HUES6 (cell line): ENCODE results near the gene EEFSEC.

Source experiments
- H3K27ac ChIP-seq: 2 replicates; pipeline ENCODE4 v1.7.0; 2013; ENCODE audit warnings: low read depth, mild to moderate bottlenecking, low read length, inconsistent platforms
- H3K27me3 ChIP-seq: 2 replicates; pipeline ENCODE4 v1.6.1; 2013; ENCODE audit warnings: low read length; ENCODE audit not compliant: control insufficient read depth, insufficient read depth
- H3K36me3 ChIP-seq: 2 replicates; pipeline ENCODE4 v1.6.1; 2013; ENCODE audit warnings: low read length; ENCODE audit not compliant: control insufficient read depth, insufficient read depth
- H3K4me1 ChIP-seq: 2 replicates; pipeline ENCODE4 v1.6.1; 2013; ENCODE audit warnings: low read length; ENCODE audit not compliant: control insufficient read depth, insufficient read depth
- H3K4me3 ChIP-seq: 2 replicates; pipeline ENCODE4 v1.5.1; 2013; ENCODE audit warnings: low read depth, low read length
- H3K9ac ChIP-seq: one replicate; pipeline ENCODE4 v1.6.1; 2013; ENCODE audit warnings: mild to moderate bottlenecking, low read length
- H3K9me3 ChIP-seq: 2 replicates; pipeline ENCODE4 v1.6.1; 2013; ENCODE audit warnings: low read depth, low read length; ENCODE audit not compliant: control insufficient read depth, insufficient read depth

EEFSEC gene

DNA sequence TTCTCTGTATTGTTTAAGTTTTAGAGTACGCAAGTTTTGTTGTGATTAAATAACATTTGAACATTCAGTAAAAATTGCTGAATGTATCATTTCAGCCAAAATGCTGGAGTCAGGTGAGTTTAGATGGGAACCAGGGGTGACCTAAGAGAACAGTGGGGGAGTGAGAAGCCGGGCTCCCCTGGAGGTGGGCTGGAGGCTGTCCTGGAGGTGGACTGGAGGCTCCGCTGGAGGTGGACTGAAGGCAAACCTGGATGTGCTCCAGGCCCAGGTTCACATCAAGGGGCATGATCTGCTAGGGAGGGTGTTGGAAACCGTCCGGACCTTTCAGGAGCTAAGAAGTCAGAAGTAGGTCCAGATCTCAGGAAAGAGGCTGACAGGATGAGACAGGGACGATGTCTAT, 289.7 kb downstream of the EEFSEC start:
- no peak overlapping the region for H3K27ac ChIP-seq
- no peaks in the 10 kb centered on the region; the same call in 1 of the 2 replicates for H3K9me3 ChIP-seq
- no peak overlapping the region for H3K4me3 ChIP-seq
- H3K27me3 ChIP-seq = peaks cover 64% of the 10 kb centered on the region; the same call in 1 of the 2 replicates
- no peaks in the 10 kb centered on the region for H3K36me3 ChIP-seq
- peaks cover 4% of the 10 kb centered on the region; the same call in 1 of the 2 replicates for H3K4me1 ChIP-seq
- no peak overlapping the region for H3K9ac ChIP-seq

DNA sequence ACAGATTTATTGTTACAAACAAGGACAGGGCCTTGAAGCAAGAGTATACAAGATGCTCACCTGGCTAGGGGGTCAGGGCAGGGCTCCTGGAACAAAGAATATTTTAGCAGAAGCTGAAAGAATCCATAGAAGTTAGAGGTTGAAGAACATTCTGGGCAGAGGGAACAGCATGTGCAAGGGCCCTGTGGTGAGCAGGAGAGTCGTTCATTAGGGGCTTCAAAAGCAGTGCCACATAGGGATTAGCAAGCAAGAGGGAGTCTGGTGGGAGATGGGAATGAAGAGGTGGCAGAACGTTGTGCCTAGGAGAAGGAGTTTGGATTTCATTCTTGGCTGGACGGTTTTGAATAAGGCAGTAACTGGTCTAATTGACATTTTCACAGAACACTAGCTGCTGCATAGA, 290.5 kb downstream of the EEFSEC start:
- Histone ChIP-seq H3K9me3 (no peaks in the 10 kb centered on the region; the same call in 1 of the 2 replicates), H3K4me3 (no peak overlapping the region), H3K27me3 (peaks cover 63% of the 10 kb centered on the region; the same call in 1 of the 2 replicates), H3K36me3 (no peaks in the 10 kb centered on the region), H3K27ac (no peak overlapping the region), H3K9ac (no peak overlapping the region), H3K4me1 (peaks cover 4% of the 10 kb centered on the region; the same call in 1 of the 2 replicates)

DNA sequence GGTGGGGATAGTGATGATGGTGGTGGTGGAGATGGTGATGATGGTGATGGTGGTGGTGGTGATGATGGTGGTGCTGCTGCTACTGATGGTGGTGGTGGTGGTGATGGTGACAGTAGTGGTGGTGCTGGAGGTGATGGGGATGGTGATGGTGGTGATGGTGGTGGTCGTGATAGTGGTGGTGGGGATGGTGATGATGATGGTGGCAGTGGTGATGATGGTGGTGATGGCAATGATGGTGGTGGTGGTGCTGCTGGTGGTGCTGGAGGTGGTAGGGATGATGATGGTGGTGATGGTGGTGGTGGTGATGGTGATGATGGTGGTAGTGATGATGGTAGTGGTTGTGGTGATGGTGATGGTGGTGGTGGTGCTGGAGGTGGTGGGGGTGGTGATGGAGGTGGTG, 292.1 kb downstream of the EEFSEC start:
- Histone ChIP-seq H3K9me3 (no peaks in the 10 kb centered on the region; the same call in 1 of the 2 replicates), H3K27me3 (peaks cover 62% of the 10 kb centered on the region; the same call in 1 of the 2 replicates), H3K4me3 (no peak overlapping the region), H3K4me1 (no peaks in the 10 kb centered on the region), H3K36me3 (no peaks in the 10 kb centered on the region), H3K9ac (no peak overlapping the region), H3K27ac (no peak overlapping the region)

DNA sequence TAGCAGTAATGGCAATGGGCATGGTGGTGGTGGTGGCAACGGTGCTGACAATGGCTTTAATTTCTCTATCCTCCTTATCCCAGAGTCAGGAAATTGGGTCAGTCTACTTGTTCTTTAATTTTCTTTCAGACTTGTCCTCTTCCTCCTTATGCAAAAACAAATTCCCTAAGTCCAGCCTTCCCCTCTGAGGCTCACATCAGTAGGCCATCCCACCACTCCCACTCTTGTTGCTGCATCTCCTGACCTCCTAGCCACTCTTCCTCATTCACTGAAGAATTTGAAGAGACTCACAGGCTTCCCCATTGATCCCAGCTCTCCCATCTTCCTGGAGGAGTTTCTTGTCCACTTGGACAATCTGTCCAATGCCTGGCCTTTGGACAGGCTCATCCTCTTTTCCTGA, 293.5 kb downstream of the EEFSEC start:
- no peak overlapping the region for H3K9ac ChIP-seq
- H3K4me1 ChIP-seq = no peaks in the 10 kb centered on the region
- H3K36me3 ChIP-seq = no peaks in the 10 kb centered on the region
- H3K27me3 ChIP-seq = peaks cover 62% of the 10 kb centered on the region
- no peaks in the 10 kb centered on the region; the same call in 1 of the 2 replicates for H3K9me3 ChIP-seq
- no peak overlapping the region for H3K27ac ChIP-seq
- no peak overlapping the region for H3K4me3 ChIP-seq

DNA sequence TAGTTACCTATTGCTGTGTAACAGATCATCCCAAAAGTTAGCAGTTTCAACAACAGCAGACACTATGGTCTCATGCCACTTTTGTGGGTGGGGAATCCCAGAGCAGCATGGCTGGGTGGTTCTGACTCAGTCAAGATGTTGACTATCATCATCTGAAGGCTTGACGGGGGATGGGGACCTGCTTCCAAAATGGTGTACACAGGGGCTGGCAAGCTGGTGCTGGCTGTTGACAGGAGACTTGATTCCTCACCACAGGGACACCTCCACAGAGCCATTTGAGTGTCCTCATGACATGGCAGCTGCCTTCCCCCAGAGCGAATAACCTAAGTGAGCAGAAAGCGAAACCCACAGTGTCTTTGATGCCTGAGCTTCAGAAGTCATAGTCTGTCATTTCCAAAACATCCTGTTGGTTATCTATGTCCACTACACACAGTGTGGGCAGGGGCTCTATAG, 294.3 kb downstream of the EEFSEC start:
- Histone ChIP-seq H3K27me3 (peaks cover 66% of the 10 kb centered on the region), H3K36me3 (no peaks in the 10 kb centered on the region), H3K4me1 (no peaks in the 10 kb centered on the region), H3K27ac (no peak overlapping the region), H3K9me3 (no peaks in the 10 kb centered on the region; the same call in 1 of the 2 replicates), H3K4me3 (no peak overlapping the region), H3K9ac (no peak overlapping the region)

DNA sequence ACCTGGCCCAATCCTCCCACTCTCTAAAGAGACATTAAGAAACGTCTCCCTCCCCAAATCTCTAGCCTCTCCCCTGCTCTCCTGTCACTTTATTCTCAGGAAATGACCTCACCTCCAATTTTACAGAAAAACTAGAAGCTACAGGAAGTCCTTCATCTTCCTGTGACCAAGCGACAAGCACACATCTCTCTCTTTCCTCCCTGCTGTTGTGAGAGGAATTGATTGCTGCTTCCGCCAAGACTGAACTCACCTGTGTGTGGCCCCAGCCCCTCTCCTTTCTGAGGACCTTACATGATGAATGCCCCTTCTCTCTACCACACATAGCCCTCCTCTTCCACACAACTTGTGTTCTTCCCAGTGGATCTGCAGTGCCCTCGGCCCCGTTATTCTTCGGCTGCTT, 295.2 kb downstream of the EEFSEC start:
- Histone ChIP-seq H3K9ac (no peak overlapping the region), H3K27me3 (peaks cover 63% of the 10 kb centered on the region), H3K4me3 (no peak overlapping the region), H3K27ac (no peak overlapping the region), H3K4me1 (no peaks in the 10 kb centered on the region), H3K36me3 (no peaks in the 10 kb centered on the region), H3K9me3 (no peaks in the 10 kb centered on the region; the same call in 1 of the 2 replicates)

DNA sequence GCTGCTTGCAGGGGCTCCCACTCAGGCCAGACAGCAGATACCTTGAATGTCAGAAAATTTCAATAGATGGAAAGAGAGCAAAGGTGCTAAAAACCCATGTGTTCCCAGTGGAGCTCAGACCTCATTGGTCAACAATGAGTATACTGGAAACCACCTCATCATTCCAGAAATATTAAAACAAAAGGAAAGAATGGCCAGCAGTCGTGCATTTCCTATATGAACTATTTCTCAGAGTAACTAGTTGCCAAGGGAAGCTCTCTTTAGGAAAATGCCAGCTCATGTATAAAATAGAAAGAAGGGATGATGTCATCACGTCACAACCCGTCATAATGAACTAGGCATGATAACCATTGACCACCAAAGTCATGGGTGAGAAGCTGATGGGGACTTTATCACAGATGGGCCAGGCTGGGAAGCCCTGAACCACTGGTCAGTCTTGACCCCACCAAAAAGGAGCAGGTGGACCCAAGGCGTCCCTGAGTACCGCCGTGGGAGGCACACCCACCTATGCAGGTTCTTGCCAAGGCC, 295.9 kb downstream of the EEFSEC start:
- no peak overlapping the region for H3K27ac ChIP-seq
- H3K9me3 ChIP-seq = no peaks in the 10 kb centered on the region; the same call in 1 of the 2 replicates
- H3K9ac ChIP-seq = no peak overlapping the region
- peaks cover 57% of the 10 kb centered on the region for H3K27me3 ChIP-seq
- H3K4me3 ChIP-seq = no peak overlapping the region
- H3K4me1 ChIP-seq = no peaks in the 10 kb centered on the region
- H3K36me3 ChIP-seq = no peaks in the 10 kb centered on the region

DNA sequence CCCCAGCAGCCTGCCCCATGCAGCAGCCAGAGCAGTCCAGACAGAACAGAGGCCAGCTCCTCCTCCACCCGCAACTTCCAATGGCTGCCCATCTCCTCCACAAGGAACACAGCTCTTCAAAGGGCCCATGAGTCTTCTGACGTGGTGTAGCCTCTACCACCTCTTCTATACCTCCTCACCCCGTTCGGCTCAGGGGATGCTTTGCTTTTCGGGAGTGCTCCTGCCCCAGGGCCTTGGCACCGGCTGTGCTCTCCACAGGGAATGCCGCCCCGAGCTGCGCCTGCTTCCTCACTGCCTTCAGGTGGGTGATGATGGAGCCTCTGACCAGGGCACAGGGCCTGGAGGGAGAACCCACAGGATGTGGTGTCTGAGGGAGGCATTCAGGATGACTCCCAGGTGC, 298.8 kb downstream of the EEFSEC start:
- Histone ChIP-seq H3K27me3 (peaks cover 69% of the 10 kb centered on the region), H3K4me1 (no peaks in the 10 kb centered on the region), H3K27ac (no peak overlapping the region), H3K4me3 (no peak overlapping the region), H3K9me3 (no peaks in the 10 kb centered on the region), H3K9ac (no peak overlapping the region), H3K36me3 (no peaks in the 10 kb centered on the region)

DNA sequence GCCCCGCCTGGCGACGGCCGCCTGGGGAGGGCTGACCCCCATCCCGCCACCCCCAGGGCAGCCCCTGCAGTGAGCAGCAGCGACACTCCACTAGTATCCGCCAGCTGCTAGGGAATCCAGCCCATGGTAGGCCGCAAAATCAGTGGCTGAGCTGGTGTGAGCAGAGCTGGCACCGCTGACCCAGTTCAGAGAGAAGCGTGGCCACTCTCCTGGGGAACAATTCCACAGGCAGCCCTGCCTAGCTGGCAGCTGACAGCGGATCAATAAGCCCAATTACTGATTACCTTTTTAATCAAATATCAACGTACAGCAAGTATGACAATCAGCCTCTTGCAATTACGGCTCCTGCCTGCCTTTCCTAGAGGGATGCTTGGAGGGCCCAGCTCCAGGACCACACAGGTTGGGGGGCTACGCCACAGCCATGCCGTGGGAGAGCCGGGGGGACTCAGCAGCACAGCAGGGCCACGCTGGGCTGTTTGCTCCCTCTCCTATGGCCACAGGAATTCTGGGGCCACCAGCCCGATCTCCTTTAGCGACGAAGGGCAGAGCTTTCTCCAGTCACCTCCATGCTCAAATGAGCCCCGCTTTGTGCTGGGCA, 299.5 kb downstream of the EEFSEC start:
- Histone ChIP-seq H3K4me1 (no peaks in the 10 kb centered on the region), H3K27ac (no peak overlapping the region), H3K27me3 (peaks cover 67% of the 10 kb centered on the region), H3K9me3 (no peaks in the 10 kb centered on the region), H3K36me3 (no peaks in the 10 kb centered on the region), H3K9ac (no peak overlapping the region), H3K4me3 (no peak overlapping the region)

DNA sequence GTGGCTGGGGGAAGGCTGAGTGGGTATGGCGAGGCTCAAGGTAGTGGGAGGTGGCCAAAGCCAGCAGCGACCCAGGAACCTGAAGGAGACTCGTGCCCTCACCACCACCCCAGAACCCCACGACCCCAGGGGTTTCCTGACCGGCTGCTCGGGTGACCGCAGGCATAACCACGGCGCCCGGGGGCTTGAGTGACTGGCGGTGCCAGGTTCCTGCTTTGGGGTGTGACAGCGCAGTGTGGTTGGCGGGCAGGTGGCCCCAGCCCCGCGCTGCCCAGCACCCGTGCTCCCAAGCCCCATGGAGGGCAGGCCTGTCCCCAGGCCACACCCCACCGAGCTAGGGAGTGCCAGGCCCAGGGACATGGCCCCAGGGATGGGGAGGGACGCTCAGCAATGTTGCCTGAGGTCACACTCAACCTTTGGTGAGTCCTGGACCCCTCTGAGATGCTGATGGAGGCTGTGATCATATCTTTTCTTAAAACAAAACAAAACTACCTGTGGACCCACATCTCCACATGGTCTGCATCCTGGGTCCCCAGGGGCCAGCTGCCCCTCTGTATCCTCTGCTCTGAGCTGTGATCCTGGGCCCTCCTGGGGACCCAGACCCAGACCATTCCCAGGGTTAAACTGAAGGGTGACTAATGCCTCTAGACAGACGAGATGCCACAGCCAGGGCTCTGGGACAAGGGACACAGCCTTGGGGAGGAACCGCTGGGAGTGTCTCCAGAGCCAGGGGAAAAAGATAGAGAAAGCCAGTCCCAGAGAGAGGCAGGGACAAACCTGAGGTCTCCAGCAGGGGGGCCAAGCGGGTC, 300.4 kb downstream of the EEFSEC start:
- Histone ChIP-seq H3K36me3 (no peaks in the 10 kb centered on the region), H3K4me3 (no peak overlapping the region), H3K9ac (no peak overlapping the region), H3K4me1 (no peaks in the 10 kb centered on the region), H3K27ac (no peak overlapping the region), H3K27me3 (peaks cover 70% of the 10 kb centered on the region), H3K9me3 (no peaks in the 10 kb centered on the region)

DNA sequence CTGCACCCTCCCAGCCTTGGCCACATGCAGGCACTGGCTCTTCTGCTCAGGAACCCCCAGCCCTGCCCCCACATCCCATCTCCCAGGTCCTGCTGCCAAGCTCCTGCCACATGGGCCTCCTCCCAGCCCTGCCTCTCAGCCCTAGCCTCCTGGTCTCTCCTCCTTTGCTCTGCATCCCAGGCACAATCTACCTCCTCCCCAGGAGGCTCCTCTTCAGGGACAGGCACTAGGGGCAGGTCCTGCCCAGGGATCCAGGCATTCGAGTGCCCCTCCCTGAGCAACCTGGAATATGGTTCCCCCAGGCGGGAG, 301.0 kb downstream of the EEFSEC start:
- H3K4me1 ChIP-seq = no peaks in the 10 kb centered on the region
- peaks cover 72% of the 10 kb centered on the region for H3K27me3 ChIP-seq
- no peaks in the 10 kb centered on the region for H3K36me3 ChIP-seq

More for the DNA sequence above, 301.0 kb downstream of the EEFSEC start:
- H3K9me3 ChIP-seq = no peaks in the 10 kb centered on the region
- no peak overlapping the region for H3K4me3 ChIP-seq
- no peak overlapping the region for H3K27ac ChIP-seq
- no peak overlapping the region for H3K9ac ChIP-seq
